D341Med (cell line): ENCODE data around the gene ATXN7.
A peak's percentile ranks its signal among the peaks of the same experiment; 100 is the strongest.

Source experiments
- DNase-seq: peaks from one replicate; pipeline ENCODE4 v3.0.0; 2012; ENCODE audit warnings: low spot score

The ATXN7 gene, protein sequence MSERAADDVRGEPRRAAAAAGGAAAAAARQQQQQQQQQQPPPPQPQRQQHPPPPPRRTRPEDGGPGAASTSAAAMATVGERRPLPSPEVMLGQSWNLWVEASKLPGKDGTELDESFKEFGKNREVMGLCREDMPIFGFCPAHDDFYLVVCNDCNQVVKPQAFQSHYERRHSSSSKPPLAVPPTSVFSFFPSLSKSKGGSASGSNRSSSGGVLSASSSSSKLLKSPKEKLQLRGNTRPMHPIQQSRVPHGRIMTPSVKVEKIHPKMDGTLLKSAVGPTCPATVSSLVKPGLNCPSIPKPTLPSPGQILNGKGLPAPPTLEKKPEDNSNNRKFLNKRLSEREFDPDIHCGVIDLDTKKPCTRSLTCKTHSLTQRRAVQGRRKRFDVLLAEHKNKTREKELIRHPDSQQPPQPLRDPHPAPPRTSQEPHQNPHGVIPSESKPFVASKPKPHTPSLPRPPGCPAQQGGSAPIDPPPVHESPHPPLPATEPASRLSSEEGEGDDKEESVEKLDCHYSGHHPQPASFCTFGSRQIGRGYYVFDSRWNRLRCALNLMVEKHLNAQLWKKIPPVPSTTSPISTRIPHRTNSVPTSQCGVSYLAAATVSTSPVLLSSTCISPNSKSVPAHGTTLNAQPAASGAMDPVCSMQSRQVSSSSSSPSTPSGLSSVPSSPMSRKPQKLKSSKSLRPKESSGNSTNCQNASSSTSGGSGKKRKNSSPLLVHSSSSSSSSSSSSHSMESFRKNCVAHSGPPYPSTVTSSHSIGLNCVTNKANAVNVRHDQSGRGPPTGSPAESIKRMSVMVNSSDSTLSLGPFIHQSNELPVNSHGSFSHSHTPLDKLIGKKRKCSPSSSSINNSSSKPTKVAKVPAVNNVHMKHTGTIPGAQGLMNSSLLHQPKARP

DNA sequence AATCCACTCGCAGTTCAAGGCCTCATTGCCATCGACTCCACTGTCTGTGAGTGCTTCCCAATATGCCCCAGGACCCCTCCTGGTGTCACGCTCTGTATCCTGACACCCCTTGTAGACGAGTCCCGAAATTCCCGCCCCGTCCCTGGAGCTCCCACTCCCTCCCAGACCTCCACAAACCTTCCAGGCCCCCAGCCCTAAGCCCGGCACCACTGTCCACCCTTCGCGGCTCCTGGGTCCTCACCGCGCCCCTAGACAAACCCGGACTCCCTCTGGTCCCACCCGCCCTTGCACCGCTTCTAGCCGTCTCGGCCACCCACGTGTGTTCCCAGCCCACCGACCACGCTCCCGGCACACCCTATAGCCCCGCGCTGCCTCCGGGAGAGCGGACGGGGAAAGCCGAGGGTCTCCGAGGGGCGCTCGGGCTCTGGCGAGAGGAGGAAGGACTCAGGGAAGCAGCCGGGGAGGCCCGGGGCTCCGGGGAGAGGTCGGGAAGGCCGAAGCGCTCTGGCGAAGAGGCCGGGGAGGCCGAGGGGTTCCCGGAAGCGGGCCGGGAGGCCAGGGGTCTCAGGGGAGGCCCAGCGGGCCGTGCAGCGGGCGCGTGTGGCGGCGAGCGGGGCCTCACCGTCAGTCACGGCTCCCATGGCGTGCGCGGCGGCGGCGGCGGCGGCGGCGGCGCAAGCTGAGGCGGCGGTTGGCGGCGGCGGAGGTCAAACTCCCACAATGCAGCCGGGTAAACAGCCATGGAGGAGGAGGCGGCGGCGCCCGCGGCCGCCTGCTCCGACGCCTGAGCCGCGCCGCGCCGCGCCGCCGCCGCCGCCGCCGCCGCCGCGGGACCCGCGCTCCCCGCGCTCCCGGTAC, at the start of gene ATXN7, which contains the start of gene THOC7:
TSS of gene ATXN7 (plus strand) at position 718 of the 858 bp plus-strand sequence. CDS start 48,732 bp downstream, outside the sequence.
TSS of gene THOC7 (minus strand) at position 656 of the 858 bp plus-strand sequence. CDS start at position 641, 15 bp downstream.
- peak; percentile 88 for DNase-seq

DNA sequence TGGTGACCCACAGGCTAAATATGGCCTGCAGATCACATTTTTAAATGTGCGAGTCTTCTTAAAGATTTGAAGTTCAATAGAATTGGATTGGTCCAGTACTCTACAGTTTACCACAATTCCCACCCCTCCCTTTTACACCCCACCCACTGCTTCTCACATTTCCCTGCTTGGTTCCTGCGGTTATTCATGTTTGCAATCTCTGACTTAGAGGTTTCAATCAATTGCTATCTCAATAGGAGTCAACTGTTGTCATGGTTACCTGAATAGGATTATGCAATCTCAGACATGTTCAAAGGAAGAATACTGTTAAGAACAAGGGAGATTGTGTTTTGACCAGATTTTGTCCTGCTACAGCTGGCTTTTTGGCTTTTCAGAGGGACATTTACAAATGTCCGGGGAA, 49.4 kb upstream of the ATXN7 start:
- no peak for DNase-seq

DNA sequence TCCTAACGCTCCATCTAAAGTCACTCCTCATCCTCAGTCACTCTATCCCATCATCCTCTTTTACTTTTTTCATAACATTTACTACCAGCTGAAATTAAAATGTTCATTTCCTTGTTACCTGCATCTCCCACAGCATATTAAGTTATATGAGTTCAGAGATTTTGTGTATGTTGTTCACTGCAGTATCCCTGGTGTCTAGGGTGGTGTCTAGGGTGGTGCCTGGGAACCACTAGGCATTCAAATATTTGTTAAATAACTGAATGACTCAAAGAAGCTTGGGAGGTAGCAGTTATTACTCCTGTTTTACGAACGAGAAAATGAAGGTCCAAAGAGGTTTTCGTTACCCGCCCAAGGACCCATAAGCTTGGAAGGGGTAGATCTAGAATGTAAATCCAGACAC, 46.4 kb upstream of the ATXN7 start:
- no peak for DNase-seq

DNA sequence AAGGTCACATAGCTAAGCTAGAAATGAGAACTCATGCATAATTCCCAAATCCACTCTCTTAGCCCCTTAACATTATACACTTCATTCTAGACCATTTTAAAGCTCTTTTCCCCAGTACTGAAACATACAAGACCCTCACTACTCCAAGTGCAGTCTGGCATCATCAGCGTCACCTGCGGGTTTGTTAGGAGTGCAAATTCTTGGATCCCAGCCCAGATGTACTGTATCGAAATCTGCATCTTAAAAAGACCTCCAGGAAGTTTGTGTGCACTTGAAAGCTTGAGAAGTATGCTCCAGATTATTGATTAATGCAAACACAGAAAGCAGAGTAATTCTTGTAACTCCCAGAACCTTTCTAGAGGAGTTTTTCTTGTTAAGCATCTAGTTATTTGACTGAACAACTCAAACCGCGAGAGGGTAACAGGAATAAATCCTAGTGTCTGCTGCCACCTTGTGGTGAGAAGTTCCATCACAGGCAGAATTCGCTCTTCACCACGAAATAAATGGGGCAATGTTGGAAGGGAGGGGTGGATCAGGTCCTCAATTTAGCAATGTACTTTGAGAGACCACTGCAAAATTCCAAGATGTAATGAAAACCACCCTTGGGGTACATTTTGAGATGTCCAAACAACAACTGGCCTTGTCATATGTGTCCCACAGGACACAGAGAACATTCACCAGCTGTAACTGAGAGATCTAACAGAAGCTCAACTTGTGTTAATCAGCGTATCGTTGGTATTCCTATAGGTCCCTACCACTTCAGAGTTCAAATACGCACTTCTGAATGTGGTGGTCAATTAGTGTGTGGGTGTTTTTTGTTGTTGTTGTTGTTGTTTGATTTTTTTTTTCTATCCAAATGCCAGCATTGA, 45.2 kb upstream of the ATXN7 start:
- peak; percentile 69 for DNase-seq

DNA sequence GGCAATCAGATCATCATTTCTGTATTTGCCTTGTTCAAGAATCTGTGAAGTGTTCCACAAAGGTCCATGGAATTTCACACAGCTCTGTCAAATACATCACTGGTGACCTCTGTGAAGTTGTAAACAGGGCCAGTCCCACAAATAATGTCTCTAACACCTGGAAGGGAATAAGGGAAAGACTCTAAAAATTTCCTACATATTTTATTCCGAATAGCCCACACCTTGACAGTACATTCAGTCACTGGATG, 44.6 kb upstream of the ATXN7 start, which contains the start of gene C3orf49:
TSS of gene C3orf49 (plus strand) at position 149 of the 248 bp plus-strand sequence. CDS start 173 bp downstream, outside the sequence.
- no peak for DNase-seq

DNA sequence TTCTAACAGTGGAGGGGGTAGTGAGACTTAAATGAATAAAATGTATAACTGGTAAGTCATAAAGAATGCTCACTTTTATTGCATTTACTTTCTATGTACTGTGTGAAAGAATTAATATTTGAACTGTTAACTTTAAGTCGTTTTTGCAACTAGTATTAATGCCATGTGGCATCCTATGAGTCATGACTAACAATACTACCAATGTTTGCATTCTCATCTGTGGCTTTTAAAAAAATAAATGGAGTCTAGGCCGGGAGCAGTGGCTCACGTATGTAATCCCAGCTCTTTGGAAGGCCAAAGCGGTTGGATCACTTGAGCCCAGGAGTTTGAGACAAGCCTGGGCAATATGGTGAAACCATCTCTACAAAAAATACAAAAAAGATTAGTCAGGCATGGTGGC, 39.4 kb upstream of the ATXN7 start:
- no peak for DNase-seq

DNA sequence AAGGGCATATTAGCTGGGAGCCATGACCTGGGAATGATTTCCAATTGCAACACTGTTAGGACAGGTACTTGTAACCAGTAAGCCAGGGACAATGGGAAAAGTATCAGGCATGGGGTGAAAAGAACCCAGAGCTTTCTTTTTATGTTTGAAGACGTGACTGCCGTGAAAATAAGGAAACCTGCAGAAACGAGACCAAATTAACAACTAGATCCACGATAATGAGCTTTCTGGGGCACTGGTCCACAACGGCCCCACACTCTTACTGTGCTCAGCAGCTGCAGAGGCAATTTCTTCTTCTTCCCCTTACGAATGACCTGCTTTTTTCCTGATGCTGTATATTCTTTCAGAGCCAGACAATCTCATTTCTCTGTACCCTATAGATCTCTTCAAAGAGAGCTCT, 33.1 kb upstream of the ATXN7 start:
- no peak for DNase-seq

DNA sequence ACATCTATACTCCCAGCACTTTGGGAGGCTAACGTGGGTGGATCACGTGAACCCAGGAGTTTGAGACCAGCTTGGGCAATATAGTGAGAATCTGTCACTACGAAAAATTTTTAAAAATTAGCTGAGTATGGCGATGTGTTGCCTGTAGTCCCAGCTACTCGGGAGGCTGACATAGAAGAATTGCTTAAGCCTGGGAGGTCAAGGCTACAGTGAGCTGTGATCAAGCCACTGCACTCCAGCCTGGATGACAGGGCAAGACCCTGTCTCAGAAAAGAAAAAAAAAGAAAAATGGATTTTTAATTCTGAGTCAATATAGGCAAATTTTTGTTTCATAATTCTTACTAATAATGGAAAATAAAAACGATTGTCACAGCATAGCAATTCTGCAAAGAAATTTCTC, 31.3 kb upstream of the ATXN7 start:
- DNase-seq = no peak

DNA sequence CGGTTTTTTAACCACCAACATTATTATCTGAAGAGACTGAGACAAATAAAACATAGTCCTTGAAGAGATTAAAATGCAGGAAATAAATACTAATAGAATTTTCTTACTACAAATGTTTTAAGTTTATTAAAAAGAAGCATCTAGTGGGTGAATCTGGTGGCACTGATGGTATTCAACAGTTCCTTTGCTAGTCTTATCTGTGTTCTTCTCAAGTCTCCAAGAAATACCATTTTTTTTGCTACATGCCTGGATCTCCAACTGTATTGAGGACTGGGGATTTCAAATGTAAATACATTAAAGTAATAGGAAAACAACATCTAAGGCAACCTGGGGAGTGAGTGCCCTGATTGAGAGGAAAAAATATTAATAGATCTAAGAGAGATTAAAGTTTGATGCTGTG, 22.0 kb upstream of the ATXN7 start:
- DNase-seq = no peak

DNA sequence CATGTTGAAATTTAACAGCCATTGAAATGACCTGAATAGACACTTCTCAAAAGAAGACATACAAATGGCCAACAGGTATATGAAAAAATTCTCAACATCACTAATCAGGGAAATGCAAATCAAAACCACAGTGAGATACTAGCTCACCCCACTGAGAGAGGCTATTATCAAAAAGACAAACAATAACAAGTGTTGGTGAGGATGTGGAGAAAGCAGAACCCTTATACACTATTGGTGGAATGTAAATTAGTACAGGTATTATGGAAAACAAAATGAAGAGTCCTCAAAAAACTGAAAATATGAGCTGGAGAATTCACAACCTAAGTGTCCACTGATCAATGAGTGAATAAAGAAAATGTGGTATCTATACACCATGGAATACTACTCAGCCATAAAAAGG, 21.5 kb upstream of the ATXN7 start:
- DNase-seq = no peak

DNA sequence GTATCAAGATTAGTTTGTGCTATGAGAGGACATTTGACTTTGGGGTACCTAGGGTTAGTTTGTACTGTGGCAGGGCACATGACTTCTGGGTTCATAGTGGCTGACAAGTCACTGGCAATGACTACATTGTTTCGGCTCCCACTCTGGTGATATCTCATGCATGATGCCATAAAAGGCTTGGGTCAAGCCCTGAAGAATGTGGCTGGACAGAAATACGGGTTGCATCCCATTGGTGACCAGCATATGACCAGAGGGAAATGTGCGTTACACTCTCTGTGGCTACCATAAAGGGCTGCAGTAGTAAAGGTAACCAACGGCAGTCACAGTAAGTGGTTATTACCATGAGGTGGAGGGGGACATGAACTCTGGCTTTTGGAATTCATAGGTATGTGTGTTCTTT, 18.5 kb upstream of the ATXN7 start:
- DNase-seq = no peak

DNA sequence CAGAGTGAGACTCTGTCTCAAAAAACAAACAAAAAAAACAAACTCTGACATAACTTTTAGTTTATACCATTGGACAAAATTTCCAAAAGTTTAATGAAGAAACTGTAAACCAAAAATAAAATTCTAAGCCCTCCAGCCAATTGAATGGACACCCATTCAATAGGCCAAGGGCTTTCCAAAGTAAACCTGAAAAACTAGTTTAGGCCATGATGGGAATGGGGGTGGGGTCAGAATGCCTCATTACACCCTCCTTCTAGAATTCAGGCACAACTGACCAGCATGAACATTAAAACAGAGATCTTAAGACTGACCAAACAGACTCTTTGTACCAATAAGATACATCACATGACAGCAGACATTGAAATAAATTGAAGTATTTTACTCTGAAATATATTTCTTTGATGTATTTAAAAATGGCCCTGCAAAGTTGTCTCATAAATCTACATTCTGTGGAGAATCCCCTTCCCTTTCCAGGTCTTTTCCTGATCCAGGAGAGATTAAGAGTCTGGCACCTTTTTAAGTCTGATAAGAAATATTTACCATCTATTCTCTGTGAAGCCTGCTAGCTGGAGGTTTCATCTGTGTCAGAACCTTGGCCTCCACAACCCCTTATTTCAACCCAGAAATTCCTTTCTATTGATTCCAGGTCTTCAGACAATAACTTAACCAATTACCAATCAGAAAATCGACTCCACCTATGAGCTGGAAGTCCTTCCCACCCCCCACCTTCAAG, 15.8 kb upstream of the ATXN7 start:
- no peak for DNase-seq

DNA sequence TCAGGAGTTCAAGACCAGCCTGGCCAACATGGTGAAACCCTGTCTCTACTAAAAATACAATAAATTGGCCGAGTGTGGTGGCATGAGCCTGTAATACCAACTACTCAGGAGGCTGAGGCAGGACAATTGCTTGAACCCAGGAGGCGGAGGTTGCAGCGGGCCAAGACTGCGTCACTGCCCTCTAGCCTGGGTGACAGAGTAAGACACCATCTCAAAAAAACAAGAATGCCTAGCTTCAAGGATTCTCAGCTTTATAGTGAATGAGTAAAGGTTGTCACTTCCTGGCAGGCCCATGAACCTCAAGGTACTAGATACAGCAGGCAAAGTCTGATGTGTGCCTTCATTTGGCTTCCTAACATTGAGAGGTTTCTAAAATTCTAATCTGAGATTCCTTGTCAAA, 14.5 kb upstream of the ATXN7 start:
- DNase-seq = no peak

DNA sequence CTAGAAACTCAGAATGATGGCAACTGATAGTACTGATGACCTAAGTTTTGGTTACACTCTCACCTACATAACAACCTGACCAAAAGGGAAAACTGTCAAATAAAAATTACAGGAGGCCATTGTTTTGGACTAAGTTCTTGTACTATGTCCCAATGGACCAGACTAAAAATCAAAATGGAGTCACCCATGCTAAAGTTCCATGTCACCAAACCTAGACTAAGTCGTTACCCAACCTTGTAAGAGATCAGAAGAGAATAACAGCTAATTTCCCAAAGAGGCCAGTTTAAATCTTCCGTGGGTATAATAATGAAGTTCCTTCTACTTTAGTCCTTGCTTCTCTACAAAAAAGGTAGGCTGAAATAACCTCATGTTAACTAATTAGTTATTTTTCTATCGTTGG, 12.4 kb upstream of the ATXN7 start:
- no peak for DNase-seq

DNA sequence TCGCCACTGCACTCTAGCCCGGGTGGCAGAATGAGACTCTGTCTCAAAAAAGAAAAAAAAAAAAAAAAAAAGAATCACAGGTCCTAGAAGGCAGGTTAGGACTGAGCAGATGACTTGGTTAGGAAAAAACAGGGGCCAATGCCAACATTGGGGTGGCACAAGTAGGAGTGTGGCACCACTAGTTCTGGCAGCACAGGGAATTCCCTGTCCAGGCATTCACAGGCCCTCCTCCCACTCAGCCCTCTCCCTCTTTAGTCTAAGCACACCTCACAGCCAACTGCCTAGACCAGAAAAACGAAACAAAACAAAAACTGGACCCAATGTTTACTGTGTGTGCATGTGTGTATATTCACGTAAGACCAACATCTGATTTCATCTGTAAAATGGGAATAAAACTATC, 10.6 kb upstream of the ATXN7 start:
- DNase-seq = no peak

DNA sequence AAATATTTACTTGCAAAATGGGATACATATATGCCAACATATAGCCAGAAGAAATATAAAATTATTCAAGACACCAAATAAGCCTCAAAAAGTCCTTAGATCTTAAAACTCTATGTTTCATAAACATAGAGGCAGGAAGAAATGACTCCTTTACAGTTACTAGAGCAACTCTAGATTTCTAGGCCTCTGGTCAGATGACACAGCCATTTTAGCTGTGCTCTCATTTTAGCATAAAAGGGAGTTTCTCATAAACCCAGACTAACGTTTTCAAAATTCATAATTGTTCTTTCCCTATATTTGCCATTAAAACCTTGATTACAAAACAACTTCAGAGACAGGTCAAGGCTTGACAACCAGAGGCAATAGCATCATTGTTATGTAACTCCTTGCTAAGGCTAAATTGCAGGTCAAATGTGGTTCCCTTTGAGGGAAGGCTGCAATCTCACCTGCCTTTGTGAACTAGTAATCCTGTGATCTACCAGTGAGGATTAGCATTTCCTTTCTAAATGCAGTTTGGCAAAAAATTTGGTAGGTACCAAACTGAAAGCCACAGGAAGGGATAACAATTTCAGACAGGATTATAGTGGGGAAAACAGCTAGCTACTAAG, 8.2 kb upstream of the ATXN7 start:
- no peak for DNase-seq

DNA sequence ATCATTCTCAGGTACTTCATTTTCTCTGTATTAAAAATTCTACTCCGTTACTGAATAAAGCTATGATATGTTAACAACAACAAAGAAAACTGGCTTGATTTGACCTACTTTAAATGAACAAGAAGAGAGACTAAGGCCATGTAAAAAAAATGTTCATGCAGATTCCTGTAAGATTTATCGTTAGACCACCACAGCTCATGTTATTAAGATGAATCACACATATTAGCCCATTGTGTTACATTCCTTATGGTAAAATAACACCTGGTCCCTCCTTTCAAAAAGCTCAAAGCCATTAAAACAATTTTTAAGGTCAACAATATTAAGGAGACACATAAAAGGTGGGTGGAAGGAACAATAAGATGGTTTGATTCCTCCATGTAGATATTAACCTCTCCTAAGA, 6.4 kb upstream of the ATXN7 start:
- no peak for DNase-seq

DNA sequence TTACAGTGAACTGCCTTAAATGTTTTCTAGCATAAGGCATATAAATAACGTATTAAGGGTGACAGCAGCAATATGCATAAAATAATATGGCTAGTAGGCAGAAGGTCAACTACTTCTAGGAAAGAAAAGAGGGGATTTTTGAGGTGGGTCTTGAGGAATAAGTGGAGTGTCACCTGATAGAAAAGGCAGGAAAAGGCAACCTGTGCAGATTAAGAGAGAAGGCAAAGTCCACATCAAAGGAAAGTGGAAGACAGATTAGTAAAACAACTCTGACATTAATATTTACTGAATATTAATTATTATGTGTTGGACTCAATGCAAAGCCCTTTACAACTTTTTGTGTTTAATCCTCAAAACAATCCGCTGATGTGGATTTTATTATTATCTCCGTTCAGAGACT, 2.9 kb upstream of the ATXN7 start:
- no peak for DNase-seq

DNA sequence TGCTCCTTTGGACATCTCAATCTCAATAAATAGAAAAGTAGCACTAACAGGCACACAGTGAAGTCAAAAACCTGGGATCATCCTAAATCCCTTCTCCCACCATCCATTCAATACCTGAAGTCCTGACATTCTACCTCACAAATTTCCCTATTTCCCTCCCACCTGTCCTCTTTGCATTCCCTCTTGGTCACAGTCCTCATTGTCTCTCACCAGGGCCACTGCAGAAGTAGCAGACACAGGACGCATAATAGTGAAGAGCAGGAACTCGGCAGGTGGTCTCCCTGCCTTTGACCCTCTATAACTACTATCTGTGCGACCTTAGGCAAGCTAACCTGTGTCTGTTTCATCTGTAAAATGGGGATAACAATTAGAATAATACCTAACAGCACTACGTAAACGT, 2.4 kb upstream of the ATXN7 start:
- DNase-seq = no peak

DNA sequence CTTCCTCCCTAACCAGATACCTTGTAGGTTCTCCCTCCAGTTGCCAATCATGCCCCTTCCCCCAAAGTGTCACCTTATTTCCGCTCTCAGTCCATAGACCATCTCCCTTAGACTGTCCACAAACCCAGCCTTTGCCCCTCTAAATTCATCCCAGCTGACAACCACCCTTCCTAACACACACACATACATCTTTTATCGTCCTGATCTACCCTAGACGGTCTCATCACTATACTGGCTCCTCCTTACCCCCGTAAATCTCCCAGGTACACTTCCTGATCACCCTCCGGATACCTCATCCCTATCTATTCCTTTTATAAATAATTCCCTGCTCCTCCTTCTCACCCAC, 890 bp upstream of the ATXN7 start:
- no peak for DNase-seq
